ENCODE data around the gene C1D. TPM values are rescaled to one million over a fixed set of nuclear protein-coding genes. Genes with fewer than 3 reads are reported as not detected.
"Not testable (repeated sequence)": the region's sequence is repeated elsewhere in the genome, so short reads cannot be mapped to it uniquely, and the experiment has no call there.

Gene C1D
- total RNA-seq, 1 experiment from 2014 or later = 26.8 TPM

GRCh38 chr2:68009526-68009925, 53.3 kb downstream of the C1D start:
- no peak for DNase-seq (ENCODE audit: low read depth)

GRCh38 chr2:68000170-68000825, 62.5 kb downstream of the C1D start:
- no peak for DNase-seq (ENCODE audit: low read depth)

- no peak for DNase-seq (ENCODE audit: low read depth)
These were observed 63.5 kb downstream of the C1D start for GRCh38 chr2:67999332-67999731.

- no peak for DNase-seq (ENCODE audit: low read depth)
These were observed 64.9 kb downstream of the C1D start for GRCh38 chr2:67997903-67998302.

GRCh38 chr2:67997528-67997900, 65.3 kb downstream of the C1D start:
- DNase-seq (ENCODE audit: low read depth) = peak; percentile 97

- DNase-seq (ENCODE audit: low read depth) = peak; percentile 21
These were observed 65.9 kb downstream of the C1D start for GRCh38 chr2:67996772-67997527.

GRCh38 chr2:67994716-67995115, 68.1 kb downstream of the C1D start:
- DNase-seq (ENCODE audit: low read depth) = no peak

- not testable (repeated sequence) for DNase-seq (ENCODE audit: low read depth)
These were observed 68.7 kb downstream of the C1D start for GRCh38 chr2:67994069-67994468.

- no peak for DNase-seq (ENCODE audit: low read depth)
These were observed 69.5 kb downstream of the C1D start for GRCh38 chr2:67993329-67993728.

GRCh38 chr2:67991456-67991855, 71.3 kb downstream of the C1D start:
- DNase-seq (ENCODE audit: low read depth) = no peak

Other genes with a start within 250 kb of the C1D start
- 33.9 and 35.3 TPM in 2 replicates for gene PNO1, start 94.9 kb upstream of the C1D start, total RNA-seq (2014; rRNA removed; shearing (Covaris generic))
- 13.1 and 22.4 TPM in 2 replicates for gene PPP3R1, start 189.5 kb upstream of the C1D start, total RNA-seq (2014; rRNA removed; shearing (Covaris generic))

Measured in HT1080 (cell line).